ENCODE data around the gene KCNN3.

Gene KCNN3

GRCh38 chr1:154879038-154879421, 8.9 kb upstream of the KCNN3 start:
- DNase-seq (ENCODE audit: low read depth): no peak

GRCh38 chr1:154878371-154879037, 8.4 kb upstream of the KCNN3 start:
- DNase-seq (ENCODE audit: low read depth): peak; percentile 61

GRCh38 chr1:154877370-154877974, 7.4 kb upstream of the KCNN3 start:
- DNase-seq (ENCODE audit: low read depth): no peak

- no peak for DNase-seq (ENCODE audit: low read depth)
Observed at GRCh38 chr1:154876842-154877369, 6.8 kb upstream of the KCNN3 start.

- no peak for DNase-seq (ENCODE audit: low read depth)
Observed at GRCh38 chr1:154874465-154874864, 4.4 kb upstream of the KCNN3 start.

GRCh38 chr1:154873321-154873950, 3.4 kb upstream of the KCNN3 start:
- no peak for DNase-seq (ENCODE audit: low read depth)

- DNase-seq (ENCODE audit: low read depth): no peak
Observed at GRCh38 chr1:154871374-154871773, 1.3 kb upstream of the KCNN3 start.

GRCh38 chr1:154870734-154871133, 653 bp upstream of the KCNN3 start:
- no peak for DNase-seq (ENCODE audit: low read depth)

- DNase-seq (ENCODE audit: low read depth): no peak
Observed at GRCh38 chr1:154869351-154870114, 548 bp downstream of the KCNN3 start.

GRCh38 chr1:154867841-154868605, 2.1 kb downstream of the KCNN3 start:
- DNase-seq (ENCODE audit: low read depth): no peak

- no peak for DNase-seq (ENCODE audit: low read depth)
Observed at GRCh38 chr1:154867064-154867825, 2.8 kb downstream of the KCNN3 start.

- no peak for DNase-seq (ENCODE audit: low read depth)
Observed at GRCh38 chr1:154866257-154867063, 3.6 kb downstream of the KCNN3 start.

- DNase-seq (ENCODE audit: low read depth): no peak
Observed at GRCh38 chr1:154865442-154866256, 4.4 kb downstream of the KCNN3 start.

- DNase-seq (ENCODE audit: low read depth): no peak
Observed at GRCh38 chr1:154864189-154864975, 5.7 kb downstream of the KCNN3 start.

GRCh38 chr1:154863315-154864174, 6.5 kb downstream of the KCNN3 start:
- no peak for DNase-seq (ENCODE audit: low read depth)

- no peak for DNase-seq (ENCODE audit: low read depth)
Observed at GRCh38 chr1:154862907-154863306, 7.2 kb downstream of the KCNN3 start.

- no peak for DNase-seq (ENCODE audit: low read depth)
Observed at GRCh38 chr1:154861607-154862094, 8.4 kb downstream of the KCNN3 start.
